Stimulated activated CD4-positive, alpha-beta T cell treated with anti-CD3 and anti-CD28 coated beads, Interleukin-15, amount 100 ng/mL, for 1 hour (primary cell): ENCODE measurements around the gene DOC2A.
"Not testable (repeated sequence)": the region's sequence is repeated elsewhere in the genome, so short reads cannot be mapped to it uniquely, and the experiment has no call there.

Experiments
- DNase-seq, 2 donors: peaks; one replicate each; pipeline ENCODE4 v3.0.0-alpha.2; 2020; ENCODE audit warnings: low read depth in 1 of 2, low spot score in 1 of 2

The DOC2A gene

GRCh38 chr16:29973384-29974246 is 37.2 kb downstream of the DOC2A start, which contains the start of gene TAOK2:
TAOK2 (plus strand) TSS chr16:29973868; CDS start chr16:29977773, 3,905 bp downstream.
- DNase-seq = peak; percentile 84 to 85

GRCh38 chr16:29972992-29973383 is 37.8 kb downstream of the DOC2A start:
- DNase-seq = no peak

GRCh38 chr16:29972500-29972899 is 38.3 kb downstream of the DOC2A start:
- DNase-seq = no peak

GRCh38 chr16:29971304-29971703 is 39.5 kb downstream of the DOC2A start:
- DNase-seq = no peak

GRCh38 chr16:29968205-29968604 is 42.6 kb downstream of the DOC2A start:
- DNase-seq = no peak

- DNase-seq = no peak
Measured at GRCh38 chr16:29963021-29963743, 47.6 kb downstream of the DOC2A start.

- DNase-seq = no peak
Measured at GRCh38 chr16:29962344-29962994, 48.4 kb downstream of the DOC2A start.

- peak; percentile 94 to 95 for DNase-seq
Measured at GRCh38 chr16:29961479-29962343, 49.1 kb downstream of the DOC2A start, which contains the start of gene TMEM219. TMEM219 (plus strand) TSS chr16:29962079; CDS start chr16:29963144, 1,065 bp downstream.

GRCh38 chr16:29961127-29961478 is 49.7 kb downstream of the DOC2A start:
- DNase-seq = no peak

- DNase-seq = not testable (repeated sequence)
Measured at GRCh38 chr16:29959821-29960220, 51.0 kb downstream of the DOC2A start.

- DNase-seq = no peak
Measured at GRCh38 chr16:29959293-29959692, 51.5 kb downstream of the DOC2A start.

- DNase-seq = no peak
Measured at GRCh38 chr16:29958756-29959155, 52.1 kb downstream of the DOC2A start.
